ENCODE results near the gene CTIF.

Gene CTIF

DNA sequence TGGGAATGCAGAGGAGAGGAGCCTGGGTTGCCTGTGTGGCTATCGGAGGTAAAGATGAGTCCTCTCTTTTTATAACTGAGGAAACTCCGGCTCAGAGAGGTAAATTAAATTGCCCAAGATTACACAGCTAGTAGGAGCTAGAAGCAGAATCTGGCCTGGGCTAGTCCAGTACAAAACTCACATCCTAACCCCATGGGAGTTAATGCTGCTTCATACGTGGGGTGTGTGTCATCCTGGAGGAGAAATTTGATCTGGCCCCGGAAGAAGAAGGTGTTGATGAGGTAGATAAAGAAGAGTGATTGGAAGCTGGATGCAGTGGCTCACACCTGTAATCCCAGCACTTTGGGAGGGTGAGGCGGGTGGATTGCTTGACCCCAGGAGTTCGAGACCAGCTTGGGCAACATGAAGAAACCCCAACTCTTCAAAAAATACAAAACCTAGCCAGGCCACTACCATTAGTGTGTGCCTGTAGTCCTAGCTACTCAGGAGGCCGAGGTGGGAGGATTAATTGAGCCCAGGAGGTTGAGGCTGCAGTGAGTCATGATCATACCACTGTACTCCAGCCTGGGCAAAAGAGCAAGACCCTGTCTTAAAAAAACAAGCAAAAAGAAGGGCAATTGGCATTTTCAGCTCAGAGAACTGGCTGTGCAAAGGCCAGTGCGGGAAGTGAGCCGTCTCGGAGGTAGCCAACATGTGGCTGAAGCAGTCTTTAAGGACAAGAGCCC is 33.7 kb downstream of the CTIF start:
- no peak for FAIRE-seq
- DNase-seq (ENCODE audit: insufficient read length, low spot score): no peak

DNA sequence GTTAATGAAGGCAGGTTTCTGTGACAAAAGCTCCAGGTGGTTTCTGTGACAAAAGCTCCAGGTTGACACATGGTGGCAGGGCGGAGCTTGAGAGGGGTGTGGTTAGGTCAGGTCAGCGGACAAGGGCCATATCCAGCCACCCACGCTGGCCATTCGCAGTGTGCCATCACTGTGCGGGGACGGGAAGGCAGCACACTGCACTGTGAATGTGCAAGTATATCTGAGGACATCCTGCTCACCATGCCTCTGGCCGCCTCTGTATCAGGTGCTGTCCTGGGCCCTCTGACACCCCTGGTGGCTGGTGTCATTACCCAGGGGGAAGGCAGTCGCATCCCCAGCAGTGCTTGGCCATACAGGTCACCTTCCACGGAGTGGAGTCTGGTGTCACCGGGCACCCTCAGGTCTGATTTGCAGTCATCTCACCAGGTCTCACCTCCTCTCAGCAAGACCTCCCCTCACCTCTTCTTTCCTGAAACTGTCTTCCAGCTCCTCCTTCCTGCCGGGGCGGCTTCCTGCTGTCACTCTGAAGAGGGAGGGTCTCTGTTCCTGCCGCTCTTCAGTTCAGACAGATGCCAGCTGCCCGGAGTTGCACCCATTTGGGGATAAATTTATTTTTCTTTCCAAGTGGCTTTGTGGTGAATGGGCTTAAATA is 34.9 kb downstream of the CTIF start:
- FAIRE-seq (no peak), DNase-seq (ENCODE audit: insufficient read length, low spot score) (no peak)

DNA sequence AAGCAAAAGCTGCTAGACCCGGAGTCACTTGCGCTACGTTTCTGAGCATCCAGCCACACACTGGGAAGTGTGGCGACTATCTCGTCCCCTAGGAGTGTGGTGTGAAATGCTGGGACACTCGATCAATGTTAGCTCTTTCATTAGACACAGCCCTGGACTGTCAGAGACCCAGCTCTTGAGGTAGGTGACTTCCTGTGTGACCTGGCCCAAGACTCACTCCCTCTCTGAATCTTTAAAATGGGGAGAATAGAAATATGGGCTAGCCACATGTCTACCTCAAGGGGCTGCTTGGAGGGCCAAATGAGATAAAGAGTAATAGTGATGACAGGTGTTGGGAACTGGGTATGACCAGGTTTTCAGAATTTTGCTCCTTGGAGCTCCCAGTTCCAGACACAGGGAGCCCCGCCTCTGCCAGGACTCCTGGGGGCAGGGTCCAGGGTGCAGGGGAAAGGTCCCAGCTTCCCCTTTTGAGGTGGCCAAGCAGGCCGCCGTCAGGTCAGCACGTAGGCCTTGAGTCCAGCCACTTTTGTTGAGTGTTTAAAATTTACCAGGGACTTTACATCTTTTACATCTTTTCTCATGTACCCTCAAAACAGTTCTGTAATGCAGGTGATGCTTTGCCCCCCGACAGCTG is 36.0 kb downstream of the CTIF start:
- no peak for FAIRE-seq
- no peak for DNase-seq (ENCODE audit: insufficient read length, low spot score)

DNA sequence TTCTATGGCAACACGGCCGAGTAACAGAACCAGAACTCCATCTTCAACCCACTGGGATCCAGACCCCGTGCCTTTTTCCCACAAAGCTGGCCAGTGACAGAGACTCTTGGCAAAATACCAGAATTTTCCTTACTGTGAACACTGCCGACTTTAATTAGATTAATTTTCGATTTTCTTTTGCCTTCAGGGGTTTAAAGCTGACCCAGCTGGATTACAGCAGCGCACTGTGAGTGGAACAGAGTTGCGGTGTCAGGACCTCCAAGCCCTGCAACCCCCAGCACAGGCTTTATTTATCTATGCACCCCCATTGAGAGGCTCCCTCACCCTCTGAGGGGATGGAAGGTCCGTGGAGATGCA is 36.4 kb downstream of the CTIF start:
- no peak for DNase-seq (ENCODE audit: insufficient read length, low spot score)
- FAIRE-seq: no peak

DNA sequence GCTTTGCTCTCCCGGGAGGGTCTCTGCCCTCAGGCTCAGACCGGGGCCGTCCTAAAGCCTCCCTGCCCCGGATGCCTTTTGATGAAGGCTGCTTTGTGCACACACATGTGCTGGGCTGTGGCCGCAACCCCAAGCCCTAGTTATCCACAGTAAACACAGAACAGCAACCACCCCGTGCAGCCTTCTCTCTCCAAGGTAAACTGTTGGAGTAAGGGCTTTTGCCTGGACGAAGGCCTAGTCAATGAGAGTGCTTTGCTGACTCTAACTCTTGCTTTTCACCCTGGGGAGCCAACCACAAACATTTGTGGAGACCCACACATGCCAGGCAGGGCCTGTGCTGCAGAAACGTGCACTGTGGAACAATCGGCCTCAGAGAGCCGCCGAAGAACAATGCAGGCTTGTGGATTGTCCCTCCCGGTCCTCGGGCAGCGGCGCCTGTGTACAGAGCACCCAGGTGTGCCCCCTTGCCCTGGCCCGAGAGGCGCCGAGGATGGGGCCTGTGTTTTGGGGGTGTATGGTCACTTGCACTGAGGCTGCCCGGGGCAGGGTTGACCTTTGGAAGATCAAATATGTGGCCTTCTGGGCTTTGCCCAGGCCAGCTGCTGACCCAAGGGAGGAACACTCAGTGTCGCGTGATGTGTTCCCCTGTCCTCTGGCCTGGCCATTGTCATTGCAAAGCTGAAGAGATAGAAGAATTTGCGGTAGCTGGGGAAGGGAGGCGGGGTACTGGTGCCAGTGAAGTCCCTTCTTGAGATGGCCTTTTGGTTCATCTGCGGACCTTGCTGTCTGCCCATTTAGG is 37.0 kb downstream of the CTIF start:
- FAIRE-seq (no peak), DNase-seq (ENCODE audit: insufficient read length, low spot score) (no peak)

DNA sequence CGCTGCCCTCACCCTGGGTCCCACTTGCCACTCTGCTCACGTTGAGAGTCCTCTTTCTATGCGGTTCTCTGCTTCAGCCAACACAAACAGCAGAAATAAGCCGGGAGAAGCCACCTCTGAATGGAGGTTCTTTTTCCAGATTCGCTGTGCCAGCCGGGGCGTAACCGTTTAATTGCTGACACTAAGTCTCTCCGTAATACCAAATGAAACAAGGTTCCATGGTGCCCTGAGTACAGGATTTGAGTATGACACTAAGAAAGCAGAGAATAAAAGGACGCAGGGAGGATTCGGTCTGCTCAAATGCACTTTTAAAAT is 37.6 kb downstream of the CTIF start:
- DNase-seq (ENCODE audit: insufficient read length, low spot score): no peak
- no peak for FAIRE-seq

DNA sequence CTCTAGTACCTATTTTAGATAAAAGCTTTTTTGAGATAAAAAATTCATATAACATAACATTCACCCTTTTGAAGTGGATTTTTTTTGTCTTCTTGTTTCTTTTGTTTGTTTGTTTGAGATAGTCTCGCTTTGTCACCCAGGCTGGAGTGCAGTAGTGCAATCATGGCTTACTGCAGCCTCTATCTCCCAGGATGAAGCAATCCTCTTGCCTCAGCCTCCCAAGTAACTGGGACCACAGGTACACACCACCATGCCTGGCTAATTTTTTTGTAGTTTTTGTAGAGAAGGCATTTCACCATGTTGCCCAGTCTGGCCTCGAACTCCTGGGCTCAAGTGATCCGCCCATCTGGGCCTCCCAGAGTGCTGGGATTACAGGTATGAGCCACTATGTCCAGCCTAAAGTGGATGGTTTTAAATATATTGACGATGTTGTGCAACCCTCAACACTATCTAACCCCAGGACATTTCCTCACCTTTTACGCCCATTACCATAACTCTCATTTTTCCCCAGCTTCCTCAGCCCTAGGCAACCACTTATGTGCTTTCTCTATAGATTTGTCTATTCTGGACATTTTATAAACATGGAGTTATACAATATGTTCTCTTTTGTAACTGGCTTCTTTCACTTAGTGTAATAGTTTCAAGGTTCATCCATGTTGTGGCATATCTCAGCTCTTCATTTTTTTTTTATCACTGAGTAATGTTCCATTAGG is 38.8 kb downstream of the CTIF start:
- DNase-seq (ENCODE audit: insufficient read length, low spot score) (no peak), FAIRE-seq (no peak)

DNA sequence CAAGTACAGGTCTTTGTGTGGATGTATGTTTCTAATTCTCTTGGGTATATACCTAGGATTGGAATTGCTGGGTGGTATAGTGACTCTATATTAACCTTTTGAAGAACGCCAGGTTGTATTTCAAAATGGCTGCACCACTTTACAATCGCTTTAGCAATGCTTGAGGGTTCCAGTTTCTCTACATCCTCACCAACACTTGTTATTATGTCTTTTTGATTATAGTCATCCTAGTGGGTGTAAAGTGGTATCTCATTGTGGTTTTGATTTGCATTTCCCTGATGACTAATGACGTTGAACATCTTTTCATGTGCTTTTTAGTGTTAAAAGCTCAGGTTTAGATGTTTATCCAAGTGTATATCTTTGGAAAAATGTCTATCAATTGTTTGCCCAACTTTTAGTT is 39.5 kb downstream of the CTIF start:
- FAIRE-seq (no peak), DNase-seq (ENCODE audit: insufficient read length, low spot score) (no peak)

DNA sequence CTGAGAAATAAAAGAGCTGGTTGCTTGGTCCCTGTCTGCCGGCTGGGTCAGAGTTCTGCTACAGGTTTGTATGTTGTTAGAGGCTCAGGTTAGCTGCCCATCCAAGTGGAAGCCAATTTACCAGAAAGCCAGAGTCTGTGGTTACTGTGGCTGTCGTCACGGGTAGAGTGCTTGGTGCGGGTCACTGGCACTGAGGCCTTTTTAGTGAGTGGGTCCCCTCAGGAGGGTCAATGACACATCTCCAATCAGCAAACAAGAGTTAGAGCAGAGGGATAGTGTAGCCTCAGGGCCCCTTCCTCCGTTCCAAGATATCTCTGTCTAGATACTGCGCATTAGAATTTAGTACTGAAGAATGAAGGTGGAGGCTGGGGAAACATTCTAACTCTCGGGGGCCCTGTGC is 41.2 kb downstream of the CTIF start:
- no peak for DNase-seq (ENCODE audit: insufficient read length, low spot score)
- FAIRE-seq: no peak

DNA sequence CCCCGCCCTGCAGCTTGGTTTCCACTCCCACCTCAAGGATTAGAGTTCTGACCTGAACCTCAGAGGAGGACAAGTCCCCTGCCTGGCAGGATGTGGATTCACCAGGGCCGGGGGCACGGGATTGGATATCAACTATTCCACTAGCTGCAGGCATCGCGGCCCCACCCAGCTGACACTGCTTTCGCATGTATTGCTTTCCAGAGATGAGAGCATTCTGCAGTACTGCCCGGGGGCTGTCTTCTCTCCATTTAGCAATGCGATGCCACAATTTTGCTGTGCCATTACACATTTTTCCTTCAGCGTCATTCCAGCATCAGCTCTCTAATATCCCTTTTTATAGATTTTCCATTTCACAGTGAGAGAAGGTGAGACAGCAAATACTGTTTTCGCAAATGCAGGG is 42.0 kb downstream of the CTIF start:
- DNase-seq (ENCODE audit: insufficient read length, low spot score) (no peak), FAIRE-seq (no peak)

DNA sequence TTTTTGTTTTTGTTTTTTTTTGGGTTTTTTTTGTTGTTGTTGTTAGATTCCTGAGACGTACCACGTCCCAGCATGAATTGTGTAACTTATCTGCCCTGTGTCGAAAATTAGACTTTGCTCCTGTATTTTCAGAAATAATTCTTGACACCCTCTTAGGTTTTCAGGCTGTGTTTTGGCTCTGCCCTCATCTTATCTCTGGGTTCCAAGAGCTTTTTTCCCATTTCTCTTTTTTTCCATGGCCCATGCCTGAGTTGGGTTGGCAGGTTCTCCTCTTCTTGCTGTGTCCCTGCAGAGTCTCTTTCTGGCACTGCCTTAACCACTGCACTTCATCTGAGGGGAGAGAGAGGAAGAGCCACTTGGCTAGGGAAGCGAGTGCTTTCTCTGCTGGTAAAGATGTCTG is 42.4 kb downstream of the CTIF start:
- FAIRE-seq (no peak), DNase-seq (ENCODE audit: insufficient read length, low spot score) (no peak)

DNA sequence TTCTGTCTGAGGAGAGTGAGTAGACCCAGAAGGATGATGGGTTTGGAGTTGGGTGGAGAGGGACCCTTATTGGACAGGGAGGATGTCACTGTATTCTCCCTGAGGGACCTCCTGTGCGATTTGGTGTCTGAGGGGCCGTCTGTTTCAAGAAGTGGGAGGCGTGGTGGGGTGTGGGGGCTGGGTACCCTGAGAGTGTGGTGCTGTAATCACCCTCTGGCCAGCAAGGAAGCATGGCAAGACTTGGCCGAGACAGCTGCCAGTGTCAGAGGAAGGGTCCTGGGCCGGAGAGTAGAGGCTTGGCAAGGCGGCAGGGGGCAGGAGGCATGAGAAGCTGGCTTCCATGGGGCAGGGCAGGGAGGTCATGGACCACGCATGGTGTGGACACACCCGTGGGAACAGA is 43.1 kb downstream of the CTIF start:
- FAIRE-seq (no peak), DNase-seq (ENCODE audit: insufficient read length, low spot score) (no peak)

DNA sequence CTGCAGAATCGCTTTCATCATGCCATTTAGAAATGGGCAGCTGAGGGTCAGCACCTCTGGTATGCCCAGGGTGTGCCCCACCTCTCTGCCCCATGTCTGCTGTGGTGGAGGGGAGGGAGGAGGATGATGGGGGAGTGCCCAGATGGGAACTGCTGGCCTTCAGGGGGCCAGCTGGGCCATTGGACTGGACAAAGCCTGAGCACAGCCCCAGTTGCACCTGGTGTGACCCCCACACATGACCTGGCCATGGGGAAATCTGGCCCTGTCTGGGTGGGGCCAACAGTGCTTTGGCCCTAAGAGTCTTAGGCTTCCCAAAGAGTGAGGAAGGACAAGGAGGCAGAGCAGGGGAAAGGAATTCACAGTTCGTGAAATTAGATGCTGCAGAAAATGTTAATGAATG is 44.1 kb downstream of the CTIF start:
- DNase-seq (ENCODE audit: insufficient read length, low spot score) (no peak), FAIRE-seq (no peak)

DNA sequence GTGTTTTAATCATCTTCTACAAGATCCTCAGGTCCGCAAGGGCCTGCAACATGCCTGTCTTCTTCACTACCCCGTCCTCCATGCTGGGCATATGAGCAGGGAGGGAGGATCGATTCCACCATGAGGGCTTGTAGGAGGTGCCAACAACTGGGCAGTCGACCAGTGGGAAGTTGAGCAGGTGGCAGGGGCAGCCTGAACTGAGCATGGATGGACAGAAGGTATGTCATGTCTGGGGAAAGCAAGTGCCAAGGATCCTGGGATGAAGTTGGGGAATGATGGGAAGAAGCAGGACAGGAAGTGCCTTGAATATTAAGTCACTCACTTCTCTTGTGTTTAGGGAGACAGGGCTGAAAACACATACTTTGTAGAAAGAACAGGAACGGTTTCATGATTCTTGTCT is 44.7 kb downstream of the CTIF start:
- DNase-seq (ENCODE audit: insufficient read length, low spot score): no peak
- FAIRE-seq: no peak

DNA sequence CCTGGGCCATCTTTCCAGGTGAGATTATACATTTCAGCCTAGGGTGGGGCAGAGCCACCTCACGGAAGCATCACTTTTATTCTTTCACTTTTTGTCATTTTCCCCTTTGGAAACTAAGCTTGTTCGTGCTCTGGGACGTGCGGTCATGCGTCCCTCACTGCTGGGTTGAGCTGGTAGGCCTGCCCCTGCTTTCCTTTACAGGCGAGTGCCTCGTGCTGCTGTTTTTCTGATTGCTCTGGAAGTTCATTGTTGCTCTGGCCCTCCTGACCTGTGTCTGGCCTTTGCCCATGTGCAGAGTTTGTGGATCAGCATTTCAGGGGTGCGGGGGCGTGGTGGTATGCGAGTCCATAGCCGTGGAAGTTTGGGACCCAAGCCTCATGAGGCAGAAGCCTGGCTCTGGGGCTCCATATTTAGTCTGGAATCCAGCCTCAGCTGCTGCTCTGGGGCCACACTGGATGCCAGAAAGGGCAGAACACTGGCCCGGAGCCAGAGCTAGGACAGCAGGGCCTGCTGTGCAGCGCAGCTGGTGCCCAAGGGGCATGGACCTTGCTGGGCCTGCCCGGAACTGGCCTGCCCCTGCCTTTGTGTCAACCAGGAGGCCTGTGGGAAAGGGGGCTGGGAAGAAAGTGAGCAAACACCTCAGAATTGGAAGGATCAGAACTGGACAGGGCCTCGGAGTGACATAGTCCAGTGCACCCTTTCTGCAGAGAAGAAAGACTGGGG is 51.1 kb downstream of the CTIF start:
- no peak for FAIRE-seq
- DNase-seq (ENCODE audit: insufficient read length, low spot score): no peak

DNA sequence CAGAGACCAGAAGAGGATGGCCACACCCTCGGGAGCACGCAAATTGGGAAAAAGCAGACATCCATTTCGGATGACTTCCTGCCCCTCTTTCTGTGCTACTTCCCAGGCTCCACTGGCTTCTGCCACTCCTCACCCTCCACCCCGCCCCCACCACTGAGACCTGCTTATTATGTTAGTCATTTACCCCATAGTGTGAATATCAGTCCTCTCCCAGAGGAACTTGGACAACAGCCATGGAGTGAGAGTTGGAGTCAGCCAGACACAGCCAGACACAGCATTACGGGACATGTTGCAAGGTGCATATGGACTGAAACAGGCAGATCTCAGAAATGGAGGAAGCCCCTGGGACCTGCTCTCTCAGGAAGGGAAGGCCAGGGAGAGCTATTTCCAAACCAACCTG is 51.8 kb downstream of the CTIF start:
- DNase-seq (ENCODE audit: insufficient read length, low spot score) (no peak), FAIRE-seq (no peak)

DNA sequence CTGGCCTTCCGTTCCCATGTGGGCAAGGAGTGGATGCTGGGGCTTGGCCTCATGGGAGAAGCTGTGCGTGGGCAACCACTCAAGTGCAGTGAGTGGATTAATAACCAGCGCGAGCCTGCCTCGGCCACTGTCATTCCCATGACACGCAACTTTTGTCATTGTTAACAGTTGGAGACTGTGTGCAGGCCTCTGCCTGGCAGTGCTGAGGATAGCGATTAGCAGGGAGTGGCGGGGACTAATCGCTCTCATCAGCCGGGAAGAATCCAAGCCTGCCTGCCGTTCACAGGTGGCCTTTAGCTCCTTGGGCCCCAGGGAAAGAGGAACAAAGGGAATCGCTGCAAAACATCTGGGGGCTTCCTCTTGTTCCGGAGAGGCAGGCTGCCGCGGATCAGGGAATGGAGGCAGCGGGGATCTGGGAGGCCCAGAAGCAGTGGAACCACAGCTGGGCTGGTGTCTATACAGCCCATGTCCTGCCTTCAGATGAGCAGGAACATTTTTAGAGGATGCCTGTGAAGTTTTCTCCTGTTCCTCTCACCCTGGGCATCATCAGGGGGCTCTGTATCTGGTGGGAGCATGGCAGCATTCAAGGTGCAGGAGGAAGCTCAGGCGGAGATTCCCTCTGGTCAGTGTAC is 53.8 kb downstream of the CTIF start:
- DNase-seq (ENCODE audit: insufficient read length, low spot score) (no peak), FAIRE-seq (no peak)

DNA sequence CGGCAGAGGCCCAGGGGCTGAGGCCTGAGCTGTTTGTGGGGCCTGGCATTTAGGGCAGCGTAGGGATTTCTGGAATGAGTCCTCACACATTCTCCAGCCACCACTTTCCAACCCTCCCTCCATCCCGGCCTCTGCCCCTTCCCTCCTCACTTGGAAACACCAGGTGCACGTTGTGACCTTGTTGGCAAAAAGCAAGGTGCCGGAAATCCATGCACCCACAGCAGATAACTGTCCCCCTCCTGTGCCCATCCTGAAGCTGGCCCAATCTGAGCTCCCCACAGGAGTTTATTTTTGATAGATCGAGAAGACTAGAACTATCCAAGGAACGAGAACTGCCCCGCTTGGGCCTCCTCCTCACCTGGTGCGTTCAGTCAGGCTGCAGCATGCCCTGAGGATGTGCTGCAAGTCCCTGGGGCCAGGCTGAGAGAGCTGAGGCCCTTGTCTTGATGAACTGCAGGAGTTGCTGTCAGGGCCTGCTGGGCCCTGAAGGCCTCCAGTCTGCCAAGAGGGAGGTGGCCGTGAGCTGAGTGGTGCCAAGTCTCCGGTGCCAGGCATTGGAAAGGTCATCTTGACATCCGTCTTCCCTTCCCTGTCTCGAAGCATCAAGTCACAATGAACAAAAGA is 55.8 kb downstream of the CTIF start:
- no peak for DNase-seq (ENCODE audit: insufficient read length, low spot score)
- FAIRE-seq: no peak

DNA sequence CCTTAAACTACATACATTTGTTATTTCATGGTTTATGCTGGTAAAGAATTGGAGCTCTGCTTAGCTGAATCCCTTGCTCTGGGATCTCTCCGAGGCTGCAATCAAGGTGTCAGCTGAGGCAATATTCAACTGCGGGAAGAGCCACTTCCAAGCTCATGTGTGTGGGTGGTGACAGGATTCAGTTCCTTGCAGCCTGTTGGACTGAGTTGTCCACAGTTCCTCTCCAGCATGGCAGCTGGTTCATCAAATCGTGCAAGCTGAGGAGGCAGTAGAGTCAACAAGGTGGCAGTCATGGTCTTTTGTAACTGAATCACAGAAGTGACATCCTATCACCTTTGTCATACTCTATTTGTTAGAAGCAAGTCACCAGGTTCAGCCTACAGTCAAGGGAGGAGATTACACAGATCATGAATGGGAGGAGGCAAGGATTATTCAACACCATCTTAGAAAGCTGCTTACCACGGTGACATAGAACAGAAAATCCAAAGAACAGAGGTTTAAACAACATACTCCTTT is 56.9 kb downstream of the CTIF start:
- FAIRE-seq: no peak
- DNase-seq (ENCODE audit: insufficient read length, low spot score): no peak

All from HTR-8/SVneo (cell line).